HG02884 (cell line): Measurements from ENCODE around the gene STIM1.
"Not testable (repeated sequence)": the region's sequence is repeated elsewhere in the genome, so short reads cannot be mapped to it uniquely, and the experiment has no call there.

Experiments
- ATAC-seq: cut with Tn5 transposase; IDR thresholded peaks from one replicate; pipeline ENCODE4 v1.9.1; 2021; ENCODE audit warnings: mild to moderate bottlenecking, moderate library complexity; ENCODE audit not compliant: unreplicated experiment

Gene STIM1

DNA sequence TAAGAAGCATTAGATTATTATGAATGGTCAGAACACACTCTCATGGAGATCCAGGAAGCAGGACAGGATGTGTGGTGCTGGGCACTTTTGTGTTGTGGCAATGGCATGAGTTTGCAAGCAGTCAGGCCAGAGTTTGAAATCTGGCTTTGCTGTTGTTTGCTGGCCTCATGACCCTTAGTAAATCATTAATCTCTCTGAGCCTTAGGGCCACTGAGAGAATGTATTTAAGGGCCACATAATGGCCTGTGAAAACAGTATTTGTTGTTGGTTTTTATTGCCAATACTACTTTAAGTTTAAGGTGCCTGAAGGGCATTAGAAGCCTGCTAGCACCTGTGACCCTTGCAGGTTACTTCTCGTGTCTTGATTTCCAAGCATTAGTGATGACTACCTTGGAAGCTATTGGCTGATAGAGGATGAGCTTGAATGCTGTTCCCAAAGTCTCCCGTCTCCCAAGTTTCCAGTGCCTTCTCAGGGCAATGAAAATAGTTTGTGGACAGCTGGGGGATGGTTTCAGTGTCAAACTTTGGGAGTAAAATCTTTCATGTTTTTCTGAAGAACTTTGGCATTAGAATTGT is 24.6 kb downstream of the STIM1 start:
- ATAC-seq = peak; percentile 12

DNA sequence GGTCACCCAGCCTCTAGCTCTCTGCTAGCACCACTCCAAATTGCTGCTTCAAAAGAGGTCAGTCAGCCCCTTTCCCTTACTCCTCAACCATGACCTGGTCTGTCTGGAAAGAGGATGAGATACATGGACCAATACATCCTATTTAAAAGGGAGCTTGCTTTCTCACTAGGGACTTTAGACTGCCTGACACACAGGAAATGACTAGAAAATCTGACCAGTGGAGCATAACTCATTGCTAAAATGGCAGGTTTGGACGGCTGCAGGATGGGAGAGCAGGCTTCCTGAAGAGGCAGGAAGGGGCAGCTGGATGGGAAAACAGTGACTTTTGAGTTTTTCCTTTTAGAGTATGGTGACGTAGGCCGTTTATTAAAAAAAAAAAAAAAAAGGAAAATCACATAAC is 25.3 kb downstream of the STIM1 start:
- ATAC-seq = no peak

DNA sequence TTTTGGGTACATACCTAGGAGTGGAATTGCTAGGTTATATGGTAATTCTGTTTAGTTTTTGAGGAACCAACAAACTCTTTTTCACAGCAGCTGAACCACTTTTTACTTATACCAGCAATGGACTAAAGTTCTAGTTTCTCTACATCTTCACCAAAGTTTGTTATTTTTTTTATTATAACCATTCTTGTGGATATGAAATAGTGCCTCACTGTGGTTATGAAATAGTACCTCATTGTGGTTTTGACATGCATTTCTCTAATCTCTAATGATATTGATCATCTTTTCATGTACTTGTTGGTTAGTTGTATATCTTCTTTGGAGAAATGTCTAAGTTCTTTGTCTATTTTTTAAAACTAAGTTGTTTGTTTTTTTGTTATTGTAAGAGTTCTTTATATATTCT is 27.2 kb downstream of the STIM1 start:
- no peak for ATAC-seq

DNA sequence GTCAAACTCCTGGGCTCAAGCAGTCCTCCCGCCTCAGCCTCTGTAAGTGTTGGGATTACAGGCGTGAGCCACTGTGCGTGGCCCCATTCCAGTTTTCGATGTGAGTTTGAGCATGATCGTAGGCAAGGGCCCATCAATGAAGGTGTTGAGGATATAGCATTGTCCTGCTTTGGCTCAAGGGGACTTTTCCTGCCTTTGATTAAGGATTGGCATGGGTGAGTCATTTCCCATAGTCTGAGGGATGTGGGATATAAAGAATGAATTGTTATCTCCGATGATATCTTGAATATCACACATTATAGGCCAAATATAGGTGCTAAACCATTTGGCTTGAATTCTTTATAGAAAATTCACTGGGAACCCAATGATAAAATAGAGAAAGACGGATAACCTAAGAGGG is 30.4 kb downstream of the STIM1 start:
- no peak for ATAC-seq

DNA sequence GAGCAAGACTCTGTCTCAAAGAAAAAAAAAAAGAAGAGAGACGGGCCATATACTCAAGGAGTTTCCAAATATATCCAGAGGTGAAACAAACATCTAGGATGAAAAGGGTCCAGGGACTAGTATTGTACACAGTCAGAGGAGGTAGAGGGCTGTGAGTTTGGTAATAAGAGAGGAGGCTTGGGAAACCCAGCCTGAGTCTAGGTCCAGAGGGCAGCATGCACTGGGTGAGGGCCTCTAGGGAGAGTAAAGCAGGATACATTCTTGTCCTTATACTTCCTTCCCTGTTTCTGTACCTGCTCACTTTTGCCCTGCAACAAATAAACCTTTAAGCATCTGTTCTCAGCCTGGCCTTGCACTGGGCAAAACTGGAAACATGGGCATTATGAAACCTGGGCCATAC is 31.5 kb downstream of the STIM1 start:
- ATAC-seq = no peak

DNA sequence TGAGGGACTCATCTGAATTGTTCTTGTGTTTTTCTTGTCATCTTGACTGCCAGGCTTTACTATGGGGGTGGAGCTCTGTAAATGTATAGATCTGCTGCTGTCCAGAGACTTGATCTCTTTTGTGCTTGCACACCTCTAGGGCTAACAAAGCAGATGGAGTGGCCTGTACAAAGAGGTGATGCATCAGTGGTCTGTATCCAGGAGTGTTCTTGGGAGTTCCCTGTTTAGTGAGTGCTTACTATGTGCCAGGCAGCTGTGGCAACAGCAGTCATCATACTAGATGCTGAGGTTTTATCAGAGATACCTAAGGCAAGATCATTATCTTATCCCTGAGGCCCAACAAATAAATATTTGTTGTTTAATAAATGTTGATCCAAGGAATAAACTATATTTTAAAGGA is 33.4 kb downstream of the STIM1 start:
- ATAC-seq = no peak

DNA sequence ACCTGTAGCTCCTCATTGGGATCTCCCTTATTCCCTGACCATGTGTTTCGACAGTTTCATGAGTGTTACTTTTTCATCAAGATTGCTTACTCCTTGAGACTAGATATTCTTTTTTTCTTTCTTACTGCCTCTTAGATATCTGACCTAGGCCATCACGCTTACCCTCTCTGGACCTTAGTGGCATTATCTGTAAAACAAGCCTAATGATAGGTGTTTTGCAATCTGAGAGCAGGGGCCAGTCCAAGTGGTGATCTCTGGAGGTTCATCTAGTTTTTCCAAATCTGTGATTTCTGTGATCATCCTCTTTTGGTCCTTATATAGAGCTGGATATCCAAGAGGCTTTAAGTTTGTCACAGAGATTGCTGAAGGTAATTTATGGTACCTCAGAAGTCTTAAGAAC is 34.5 kb downstream of the STIM1 start:
- ATAC-seq = no peak

DNA sequence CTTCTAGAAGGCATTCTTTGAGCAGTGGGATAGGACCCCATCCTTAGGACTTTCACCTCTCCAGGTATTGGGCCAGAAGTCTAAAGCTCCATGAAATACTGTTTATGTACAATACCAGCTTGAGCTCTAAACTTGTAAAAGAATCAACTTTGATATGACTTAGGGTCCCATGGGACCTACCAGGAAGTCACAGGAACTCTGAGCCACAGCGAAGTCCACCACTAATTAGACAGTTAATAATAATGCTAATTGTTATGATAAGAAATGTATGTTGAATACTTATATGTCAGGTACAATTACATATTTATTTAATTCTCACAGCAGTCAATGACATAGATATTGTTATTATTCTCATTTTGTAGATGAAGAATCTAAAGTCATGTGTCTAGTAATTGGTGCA is 35.3 kb downstream of the STIM1 start:
- ATAC-seq = no peak

DNA sequence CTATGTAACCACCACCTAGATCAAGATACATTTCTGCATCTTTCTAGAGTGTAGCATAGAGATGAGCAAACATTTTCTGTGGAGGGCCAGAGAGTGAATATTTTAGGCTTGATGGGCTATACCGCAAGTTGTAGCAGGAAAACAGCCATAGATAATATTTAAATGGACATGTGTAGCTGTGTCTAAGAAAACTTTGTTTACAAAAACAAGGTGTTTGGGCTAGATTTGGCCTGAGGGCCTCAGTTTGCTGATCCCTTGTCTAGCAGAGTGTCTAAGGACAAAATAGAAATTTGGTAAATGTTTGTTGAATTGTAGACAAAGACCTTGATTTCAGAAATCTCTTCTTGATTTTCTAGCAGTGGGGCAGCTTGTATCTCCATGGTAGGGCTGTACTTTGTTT is 36.3 kb downstream of the STIM1 start:
- no peak for ATAC-seq

DNA sequence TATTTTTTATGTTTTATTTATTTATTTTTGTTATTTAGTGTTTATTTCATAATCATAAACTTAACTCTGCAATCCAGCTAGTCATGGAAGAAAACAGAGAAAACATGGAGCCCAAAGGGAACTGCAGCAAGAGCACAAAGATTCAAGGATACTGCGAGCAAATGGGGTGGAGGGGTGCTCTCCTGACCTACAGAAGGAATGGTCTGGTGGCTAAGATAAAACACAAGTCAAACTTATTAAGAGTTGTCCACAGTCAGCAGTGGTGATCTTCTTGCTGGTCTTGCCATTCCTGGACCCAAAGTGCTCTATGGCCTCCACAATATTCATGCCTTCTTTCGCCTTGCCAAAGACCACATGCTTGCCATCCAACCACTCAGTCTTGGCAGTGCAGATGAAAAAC is 36.7 kb downstream of the STIM1 start:
- ATAC-seq = no peak

DNA sequence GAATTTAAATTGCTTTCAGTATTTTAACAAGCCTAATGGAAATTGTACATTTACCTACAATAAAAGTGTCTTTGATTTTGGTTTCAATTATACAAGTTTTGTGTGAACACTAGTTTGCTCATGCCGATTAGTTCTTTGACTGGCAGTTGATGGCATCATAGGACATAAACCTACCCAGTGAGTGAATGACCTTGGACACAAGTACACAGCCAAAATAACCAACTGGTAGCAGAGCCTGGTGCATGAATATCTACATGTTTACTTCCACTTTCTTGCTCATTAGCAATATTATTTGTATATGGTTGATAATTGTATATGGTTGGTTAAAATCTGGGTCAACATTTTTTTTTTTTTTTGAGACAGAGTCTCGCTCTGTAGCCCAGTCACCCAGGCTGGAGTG is 37.8 kb downstream of the STIM1 start:
- ATAC-seq = no peak

DNA sequence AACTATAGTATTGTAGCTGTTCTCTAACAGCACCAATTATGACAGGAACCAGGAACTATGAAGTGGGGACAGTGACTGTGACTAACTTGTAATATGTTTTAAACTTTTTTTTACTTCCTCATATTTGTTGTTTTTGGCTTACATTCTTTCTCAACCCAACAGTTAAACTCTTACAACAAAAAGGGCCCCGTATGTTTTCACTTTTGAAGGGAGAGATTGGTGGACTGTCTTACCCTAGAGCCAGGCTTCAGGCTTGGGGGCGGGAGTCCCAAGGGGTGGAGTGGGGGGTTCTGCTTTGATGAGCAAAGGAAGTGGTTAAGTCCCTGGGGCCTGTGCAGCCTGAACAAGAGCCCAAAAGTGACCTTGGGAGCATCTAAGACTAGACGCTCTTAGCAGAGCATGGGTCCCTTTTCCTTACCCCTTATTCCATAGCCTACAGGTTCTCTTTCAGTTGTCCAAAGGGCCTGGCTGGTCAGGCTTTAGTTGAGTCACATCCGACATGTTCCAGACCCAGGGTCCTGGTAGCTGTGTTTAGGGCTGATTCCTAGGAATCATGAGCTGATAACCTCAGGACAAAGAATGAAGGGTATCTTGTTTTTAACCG is 38.8 kb downstream of the STIM1 start:
- ATAC-seq = peak; percentile 98

DNA sequence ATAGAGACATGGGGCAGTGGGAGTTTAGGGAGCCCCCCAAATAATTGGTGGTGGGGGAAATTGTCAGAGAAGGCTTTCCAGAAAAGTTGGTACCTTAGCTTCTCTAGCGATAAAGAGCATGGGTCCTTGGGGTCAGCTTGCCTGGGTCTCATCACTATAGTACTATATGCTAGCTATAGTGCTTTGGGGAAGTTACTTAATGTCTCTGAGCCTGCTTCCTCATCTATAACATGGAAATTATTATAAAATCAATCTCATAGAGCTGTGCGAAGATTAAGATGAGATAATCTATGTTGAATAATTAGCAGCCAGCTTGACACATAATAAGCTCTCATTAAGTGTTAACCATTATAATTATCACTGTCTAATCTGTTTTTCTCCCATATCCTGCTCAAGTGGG is 41.2 kb downstream of the STIM1 start:
- ATAC-seq = no peak

DNA sequence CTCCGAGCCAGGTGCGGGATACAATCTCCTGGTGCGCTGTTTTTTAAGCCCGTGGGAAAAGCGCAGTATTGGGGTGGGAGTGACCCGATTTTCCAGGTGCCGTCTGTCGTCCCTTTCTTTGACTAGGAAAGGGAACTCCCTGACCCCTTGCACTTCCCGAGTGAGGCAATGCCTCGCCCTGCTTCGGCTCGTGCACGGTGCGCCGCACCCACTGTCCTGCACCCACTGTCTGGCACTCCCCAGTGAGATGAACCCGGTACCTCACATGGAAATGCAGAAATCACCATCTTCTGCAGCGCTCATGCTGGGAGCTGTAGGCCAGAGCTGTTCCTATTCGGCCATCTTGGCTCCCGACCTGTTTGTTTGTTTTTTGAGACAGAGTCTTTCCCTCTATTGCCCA is 44.8 kb downstream of the STIM1 start:
- not testable (repeated sequence) for ATAC-seq

DNA sequence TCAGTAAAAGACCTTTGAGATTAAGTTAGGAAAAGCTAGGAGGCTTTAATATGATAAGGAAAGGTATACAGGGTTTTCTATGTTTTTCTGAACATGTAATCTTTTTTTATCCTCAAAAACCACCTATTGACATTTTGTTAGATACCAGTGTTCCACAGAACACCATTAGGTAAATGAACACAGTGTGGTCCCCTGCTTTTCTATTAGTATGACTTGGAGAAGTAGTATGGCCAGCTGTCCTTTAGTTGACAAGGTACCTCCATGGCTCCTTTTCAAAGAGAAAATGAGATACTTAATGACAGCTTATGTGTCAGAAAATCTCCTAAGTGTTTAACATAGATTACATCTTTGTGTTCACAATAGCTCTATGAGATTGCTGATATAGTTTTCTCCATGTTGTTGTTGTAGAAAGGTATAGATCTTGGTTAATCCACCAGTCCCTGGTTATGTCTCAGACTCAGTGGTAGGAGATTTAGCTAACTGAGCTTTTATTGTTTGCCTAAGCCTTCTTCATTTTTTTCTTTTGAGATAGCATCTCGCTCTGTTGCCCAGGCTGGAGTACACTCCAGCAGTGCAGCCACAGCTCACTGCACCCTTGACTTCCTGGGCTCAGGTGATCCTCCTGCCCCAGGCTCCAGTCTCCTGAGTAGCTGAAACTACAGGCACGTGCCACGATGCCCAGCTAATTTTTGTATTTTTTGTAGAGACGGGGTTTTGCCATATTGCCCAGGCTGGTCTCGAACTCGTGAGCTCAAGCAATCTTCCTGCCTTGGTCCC is 46.0 kb downstream of the STIM1 start:
- ATAC-seq = no peak

DNA sequence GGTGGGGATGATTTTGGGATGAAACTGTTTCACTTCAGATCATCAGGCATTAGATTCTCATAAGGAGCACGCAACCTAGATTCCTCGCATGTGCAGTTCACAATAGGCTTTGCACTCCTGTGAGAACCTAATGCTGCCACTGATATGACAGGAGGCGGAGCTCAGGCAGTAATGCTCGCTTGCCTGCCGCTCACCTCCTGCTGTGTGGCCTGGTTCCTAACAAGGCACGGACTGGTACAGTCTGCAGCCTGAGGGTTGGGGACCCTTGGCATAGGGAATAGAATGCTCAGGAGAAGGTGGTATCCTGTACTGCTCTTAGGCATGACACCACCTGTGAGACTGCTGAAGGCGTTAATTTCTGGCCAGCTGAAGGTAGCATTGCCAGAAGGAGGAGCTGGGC is 47.0 kb downstream of the STIM1 start:
- ATAC-seq = no peak

DNA sequence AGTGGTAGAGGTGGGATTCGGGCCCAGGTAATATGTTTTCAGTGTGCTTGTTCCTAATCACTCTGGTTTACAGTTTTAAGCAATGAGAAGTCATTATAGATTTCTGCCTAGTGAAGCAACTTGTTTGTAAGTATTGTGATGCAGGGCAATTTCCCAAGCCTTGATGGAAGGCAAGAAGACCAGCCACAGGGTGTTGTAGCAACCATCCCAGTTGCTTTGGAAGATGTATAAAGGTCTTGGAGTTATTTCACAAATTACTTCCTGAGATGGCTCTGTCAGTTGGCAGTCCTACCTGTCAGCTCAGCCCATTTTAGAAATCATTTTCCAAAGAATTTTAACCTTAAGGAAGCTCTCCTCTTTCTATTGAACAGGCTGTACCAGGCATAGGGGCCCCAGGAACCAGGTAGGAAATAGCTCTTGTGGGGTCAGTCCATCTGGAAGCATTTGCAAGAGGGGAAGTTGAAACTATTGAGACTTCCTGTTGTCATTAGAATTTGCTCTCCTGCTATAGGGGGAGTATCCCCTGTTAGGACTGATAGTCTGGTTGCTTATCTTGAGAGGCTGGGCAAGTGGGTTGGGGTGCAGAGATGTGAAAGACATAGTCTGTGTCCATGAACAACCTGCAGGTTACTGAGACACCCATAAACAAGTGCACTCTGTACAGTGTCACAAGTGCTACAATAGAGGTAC is 47.9 kb downstream of the STIM1 start:
- ATAC-seq = no peak

DNA sequence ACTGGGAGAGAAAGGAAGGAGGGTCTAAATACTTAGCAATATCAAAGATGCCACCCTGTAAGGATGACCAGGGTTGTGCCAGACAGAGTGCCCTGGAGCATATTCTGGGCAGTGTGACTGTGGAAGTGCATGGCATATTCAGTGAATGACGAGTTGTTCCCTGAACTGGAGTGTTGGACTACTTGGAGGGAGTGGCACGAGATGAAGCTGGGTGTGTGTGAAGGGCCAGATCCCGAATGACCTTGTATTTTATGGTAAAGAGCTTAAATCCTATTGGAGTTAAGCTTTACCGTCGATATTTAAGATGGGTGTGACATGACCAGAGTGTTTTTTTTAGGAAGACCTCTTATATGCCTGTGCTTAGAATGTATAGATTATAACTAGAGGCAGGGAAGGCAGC is 48.8 kb downstream of the STIM1 start:
- no peak for ATAC-seq

DNA sequence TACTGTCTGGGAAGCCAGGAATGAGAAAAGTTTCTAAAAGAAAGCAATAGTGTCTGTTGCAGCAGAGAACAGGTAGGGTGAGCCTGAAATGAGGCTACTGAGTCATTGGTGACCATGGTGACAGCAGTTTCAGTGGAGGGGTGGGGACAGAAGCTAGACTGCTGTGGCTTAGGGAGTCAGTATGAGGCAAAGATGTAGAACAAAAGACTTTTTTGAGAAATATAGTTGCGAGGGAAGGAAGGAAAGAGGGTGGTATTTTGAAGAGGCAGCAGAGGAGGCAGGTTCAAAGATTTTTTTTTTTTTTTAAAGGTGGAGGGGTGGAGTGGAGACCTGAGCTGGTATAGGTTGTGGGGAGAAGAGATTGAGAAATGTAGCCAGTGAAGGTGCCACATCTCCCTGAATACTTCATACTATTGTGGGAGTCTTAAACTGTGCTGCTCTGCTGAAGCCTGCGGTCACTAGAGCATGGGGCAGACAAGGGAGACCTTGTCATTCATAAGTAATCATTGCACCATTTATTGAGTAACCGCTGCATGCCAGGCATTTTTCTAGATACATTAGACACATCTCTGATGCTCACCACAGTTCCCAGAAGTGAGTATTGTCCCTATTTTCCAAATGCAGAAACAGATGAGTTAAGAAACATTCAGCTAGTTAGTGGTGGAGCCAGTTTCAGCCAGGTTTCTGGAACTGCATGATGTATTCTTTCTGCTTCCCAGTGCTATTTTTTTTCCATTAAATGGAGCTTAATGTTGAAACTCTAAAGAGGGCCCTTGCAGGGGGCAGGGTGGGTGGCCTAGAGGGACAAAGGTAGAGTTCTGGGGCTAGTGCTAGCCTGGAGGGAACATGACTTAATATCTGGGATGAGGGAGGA is 49.9 kb downstream of the STIM1 start:
- no peak for ATAC-seq

DNA sequence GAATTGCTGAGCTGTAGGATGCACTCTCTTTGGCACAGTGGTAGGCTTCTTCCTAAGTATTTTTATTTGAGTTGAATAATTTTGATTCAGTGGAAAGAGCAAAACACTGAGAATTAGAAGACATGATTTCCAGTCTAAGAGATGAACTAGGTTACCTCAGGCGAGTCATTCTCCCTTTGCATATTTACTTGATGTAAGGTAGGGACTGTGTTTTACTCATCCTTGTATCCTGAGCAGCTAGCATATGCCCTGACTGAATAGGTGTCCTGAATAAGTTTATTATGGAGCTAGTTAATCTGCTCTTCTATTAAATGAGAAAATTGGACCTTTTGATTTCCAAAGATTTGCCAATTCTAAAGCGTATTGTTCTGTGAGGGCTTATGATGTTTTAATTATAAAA is 50.7 kb downstream of the STIM1 start:
- no peak for ATAC-seq

DNA sequence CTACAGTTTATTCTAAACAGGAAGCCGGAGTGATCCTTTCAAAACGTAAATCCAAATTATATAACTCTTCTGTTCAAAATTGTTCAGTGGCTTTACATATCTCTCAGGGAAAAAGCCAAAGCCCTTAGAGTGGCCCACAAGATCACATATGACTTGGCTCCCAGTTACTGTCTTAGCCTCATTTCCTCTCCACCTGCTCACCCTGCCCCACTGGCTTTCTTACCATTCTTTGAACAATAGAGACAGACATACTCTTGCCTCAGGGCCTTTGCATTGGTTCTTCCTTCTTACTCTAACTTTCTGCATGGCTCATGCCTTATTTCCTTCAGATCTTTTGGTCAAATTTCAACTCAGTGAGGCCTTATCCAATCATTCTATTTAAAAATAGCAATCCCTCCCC is 52.1 kb downstream of the STIM1 start:
- no peak for ATAC-seq
